ENCODE data around the gene CCDC200.

DNA sequence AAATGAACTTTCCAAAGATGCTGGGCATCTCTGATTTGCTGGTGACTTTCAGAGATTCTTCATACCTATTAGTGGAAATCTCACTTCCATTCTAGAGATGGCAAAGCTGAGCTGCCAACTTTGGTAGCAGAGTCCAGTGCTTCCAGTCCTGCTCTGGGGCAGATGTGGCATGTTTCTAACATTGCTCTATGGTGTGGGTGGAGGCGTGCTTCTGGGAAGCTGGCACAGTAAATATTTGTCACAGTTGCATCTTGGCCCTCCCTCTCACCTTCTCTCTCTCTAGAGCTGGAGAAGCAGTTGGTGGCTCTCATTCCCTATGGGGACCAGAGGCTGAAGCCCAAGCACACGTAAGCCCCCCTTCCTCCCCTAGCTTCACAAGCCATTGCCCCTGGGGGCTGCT lies 14.9 kb downstream of the CCDC200 start:
- TF ChIP-seq CTCF (IDR thresholded peaks at IDR 0.05) (no peak), POLR2A (IDR thresholded peaks at IDR 0.05) (no peak)
